ENCODE data around the gene OLFM4.

OLFM4 gene

DNA sequence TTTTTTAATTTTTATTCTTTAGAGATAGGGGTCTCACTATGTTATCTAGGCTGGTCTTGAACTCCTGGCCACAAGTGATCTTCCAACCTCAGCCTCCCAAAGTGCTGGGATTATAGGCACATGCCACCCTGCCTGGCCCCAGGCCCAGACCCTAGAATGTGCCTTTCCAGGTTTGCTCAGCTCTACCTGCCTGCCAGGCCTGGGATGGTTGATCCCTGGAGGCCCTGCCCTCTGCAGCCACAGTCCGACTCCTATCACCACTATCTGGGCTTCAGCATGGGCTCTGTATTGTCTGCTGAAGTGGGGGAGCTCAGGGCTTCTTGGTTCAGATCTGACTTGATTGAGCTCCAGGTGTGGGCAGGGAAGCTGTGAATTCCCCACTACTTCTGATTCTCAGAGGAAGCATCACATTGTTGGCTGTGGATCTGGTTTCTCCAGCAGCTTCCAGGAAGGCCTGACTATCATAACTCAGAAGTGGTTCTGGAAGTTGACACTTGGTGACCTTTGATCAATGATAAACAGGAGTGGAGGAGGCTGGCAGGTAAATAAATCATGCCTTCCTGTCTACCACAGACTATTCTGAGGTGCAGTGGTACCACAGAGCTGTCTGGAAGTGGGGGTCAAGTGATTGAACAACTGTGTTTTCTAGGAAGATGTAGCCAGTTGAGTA lies 71.9 kb downstream of the OLFM4 start:
- Histone ChIP-seq H3K36me3 (no peaks in the 10 kb centered on the region), H3K27ac (no peak overlapping the region), H3K4me3 (ENCODE audit: low read depth in 1 of 2, low read length in 1 of 2) (no peak overlapping the region), H3K27me3 (no peaks in the 10 kb centered on the region), H3K4me1 (ENCODE audit: control insufficient read depth in 1 of 2, insufficient read depth in 1 of 2, low read depth in 1 of 2, low read length in 1 of 2) (peaks cover 9% of the 10 kb centered on the region in 2 experiments), H3K9me3 (no peaks in the 10 kb centered on the region)
- TF ChIP-seq, protein P1, sequence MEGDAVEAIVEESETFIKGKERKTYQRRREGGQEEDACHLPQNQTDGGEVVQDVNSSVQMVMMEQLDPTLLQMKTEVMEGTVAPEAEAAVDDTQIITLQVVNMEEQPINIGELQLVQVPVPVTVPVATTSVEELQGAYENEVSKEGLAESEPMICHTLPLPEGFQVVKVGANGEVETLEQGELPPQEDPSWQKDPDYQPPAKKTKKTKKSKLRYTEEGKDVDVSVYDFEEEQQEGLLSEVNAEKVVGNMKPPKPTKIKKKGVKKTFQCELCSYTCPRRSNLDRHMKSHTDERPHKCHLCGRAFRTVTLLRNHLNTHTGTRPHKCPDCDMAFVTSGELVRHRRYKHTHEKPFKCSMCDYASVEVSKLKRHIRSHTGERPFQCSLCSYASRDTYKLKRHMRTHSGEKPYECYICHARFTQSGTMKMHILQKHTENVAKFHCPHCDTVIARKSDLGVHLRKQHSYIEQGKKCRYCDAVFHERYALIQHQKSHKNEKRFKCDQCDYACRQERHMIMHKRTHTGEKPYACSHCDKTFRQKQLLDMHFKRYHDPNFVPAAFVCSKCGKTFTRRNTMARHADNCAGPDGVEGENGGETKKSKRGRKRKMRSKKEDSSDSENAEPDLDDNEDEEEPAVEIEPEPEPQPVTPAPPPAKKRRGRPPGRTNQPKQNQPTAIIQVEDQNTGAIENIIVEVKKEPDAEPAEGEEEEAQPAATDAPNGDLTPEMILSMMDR (IDR thresholded peaks at IDR 0.05): no peak

Data from neutrophil (primary cell).